SHP77 treated with DMSO at 0.1 percent for 48 hours (cell line): Measurements from ENCODE around the gene MUC2.

ENCODE experiments used
- DNase-seq: peaks from one replicate; lab custom pipeline; 2025; lab: John Stamatoyannopoulos, UW

Gene MUC2

GRCh38 chr11:1074244-1075221 is at the start of gene MUC2:
Gene MUC2, plus strand, starts transcription at chr11:1074874.
- no peak for DNase-seq

GRCh38 chr11:1025410-1026162 is 49.1 kb upstream of the MUC2 start:
- no peak for DNase-seq

- no peak for DNase-seq
Observed at GRCh38 chr11:1026163-1026450, 48.6 kb upstream of the MUC2 start.

- DNase-seq: no peak
Observed at GRCh38 chr11:1026641-1027482, 47.8 kb upstream of the MUC2 start.

GRCh38 chr11:1027483-1028290 is 47.0 kb upstream of the MUC2 start:
- DNase-seq: no peak

GRCh38 chr11:1028291-1028540 is 46.5 kb upstream of the MUC2 start:
- no peak for DNase-seq

- no peak for DNase-seq
Observed at GRCh38 chr11:1028616-1029015, 46.1 kb upstream of the MUC2 start.

GRCh38 chr11:1029051-1029450 is 45.6 kb upstream of the MUC2 start:
- DNase-seq: no peak

GRCh38 chr11:1029654-1030053 is 45.0 kb upstream of the MUC2 start:
- no peak for DNase-seq

GRCh38 chr11:1030086-1030485 is 44.6 kb upstream of the MUC2 start:
- DNase-seq: no peak

- DNase-seq: no peak
Observed at GRCh38 chr11:1030556-1030955, 44.1 kb upstream of the MUC2 start.

- no peak for DNase-seq
Observed at GRCh38 chr11:1031121-1031899, 43.4 kb upstream of the MUC2 start.

GRCh38 chr11:1032310-1032891 is 42.3 kb upstream of the MUC2 start:
- no peak for DNase-seq

GRCh38 chr11:1033016-1033798 is 41.5 kb upstream of the MUC2 start:
- DNase-seq: no peak

GRCh38 chr11:1034001-1034400 is 40.7 kb upstream of the MUC2 start:
- DNase-seq: no peak

GRCh38 chr11:1034456-1035295 is 40.0 kb upstream of the MUC2 start:
- no peak for DNase-seq

GRCh38 chr11:1035577-1036283 is 38.9 kb upstream of the MUC2 start:
- DNase-seq: no peak

- no peak for DNase-seq
Observed at GRCh38 chr11:1036303-1036923, 38.3 kb upstream of the MUC2 start, which contains the start of gene MUC6. Gene MUC6, minus strand, starts transcription at chr11:1036718. Its CDS starts 63 bp downstream, at chr11:1036655.
